GM23248 (cell line): ENCODE data around the gene PLPP7.

ENCODE experiments used
- EZH2 ChIP-seq: fragments of 200-600 bp; sonication (generic); IDR thresholded peaks from 2 replicates; pipeline ENCODE4 v1.6.1; 2018; ENCODE audit warnings: antibody characterized with exemption, mild to moderate bottlenecking; ENCODE audit not compliant: insufficient read depth, poor library complexity, severe bottlenecking
- EZH2phosphoT487 ChIP-seq: fragments of 200-600 bp; sonication (generic); IDR thresholded peaks from 2 replicates; pipeline ENCODE4 v1.6.1; 2018; ENCODE audit warnings: antibody characterized with exemption, moderate library complexity, mild to moderate bottlenecking, low read depth; ENCODE audit not compliant: insufficient read depth

GRCh38 chr9:131284856-131285255, 4.7 kb upstream of the PLPP7 start:
- no peak for TF ChIP-seq EZH2
- no peak for TF ChIP-seq EZH2phosphoT487
